MM.1S (cell line): ENCODE results near the gene ENTREP1.

Source experiments
- DNase-seq: peaks from one replicate; pipeline ENCODE4 v3.0.0-alpha.2; 2015
- H2AFZ ChIP-seq: fragments of 300-600 bp; sonication (generic); 2 replicates; pipeline ENCODE4 v1.6.0; 2016; ENCODE audit warnings: antibody characterized with exemption, low read length
- H3F3A ChIP-seq: fragments of 300-600 bp; sonication (generic); 2 replicates; pipeline ENCODE4 v1.6.1; 2016; ENCODE audit warnings: mild to moderate bottlenecking, antibody characterized with exemption, low read length, moderate library complexity, mixed read lengths; ENCODE audit not compliant: insufficient read depth
- H3K27ac ChIP-seq: fragments of 300-600 bp; sonication (generic); 2 replicates; pipeline ENCODE4 v1.5.1; 2016; ENCODE audit warnings: mild to moderate bottlenecking, low read length
- H3K27me3 ChIP-seq: fragments of 300-600 bp; sonication (generic); replicated peaks from 2 replicates; pipeline ENCODE4 v1.6.0; 2016; ENCODE audit warnings: low read length; ENCODE audit not compliant: insufficient read depth
- H3K36me3 ChIP-seq: fragments of 300-600 bp; sonication (generic); replicated peaks from 2 replicates; pipeline ENCODE4 v1.6.1; 2016; ENCODE audit warnings: mild to moderate bottlenecking, low read length, mixed read lengths; ENCODE audit not compliant: insufficient read depth
- H3K4me1 ChIP-seq: fragments of 300-600 bp; sonication (generic); 2 replicates; pipeline ENCODE4 v1.6.1; 2016; ENCODE audit warnings: low read length, mixed read lengths
- H3K4me2 ChIP-seq: fragments of 300-600 bp; sonication (generic); 2 replicates; pipeline ENCODE4 v1.6.0; 2016; ENCODE audit warnings: low read depth, low read length
- H3K4me3 ChIP-seq: fragments of 300-600 bp; sonication (generic); 2 replicates; pipeline ENCODE4 v1.5.1; 2016; ENCODE audit warnings: low read length, mixed read lengths
- H3K79me2 ChIP-seq: fragments of 300-600 bp; sonication (generic); 2 replicates; pipeline ENCODE4 v1.6.1; 2016; ENCODE audit warnings: mixed run types, low read length, mixed read lengths
- H3K9ac ChIP-seq: fragments of 300-600 bp; sonication (generic); 2 replicates; pipeline ENCODE4 v1.6.1; 2016; ENCODE audit warnings: low read length, mixed read lengths
- H3K9me2 ChIP-seq: fragments of 300-600 bp; sonication (generic); replicated peaks from 2 replicates; pipeline ENCODE4 v1.6.1; 2016; ENCODE audit warnings: mild to moderate bottlenecking, low read length, mixed read lengths; ENCODE audit not compliant: insufficient read depth
- H3K9me3 ChIP-seq: fragments of 300-600 bp; sonication (generic); replicated peaks from 2 replicates; pipeline ENCODE4 v1.6.1; 2016; ENCODE audit warnings: mild to moderate bottlenecking, low read length, mixed read lengths; ENCODE audit not compliant: insufficient read depth
- H4K20me1 ChIP-seq: fragments of 300-600 bp; sonication (generic); 2 replicates; pipeline ENCODE4 v1.6.1; 2016; ENCODE audit warnings: mild to moderate bottlenecking, low read length, moderate library complexity, mixed read lengths; ENCODE audit not compliant: insufficient read depth
- EZH2 ChIP-seq: fragments of 300-600 bp; sonication (generic); optimal IDR thresholded peaks from 2 replicates; pipeline ENCODE3; 2017; ENCODE audit warnings: low read depth, mild to moderate bottlenecking, antibody characterized with exemption, low read length, mixed read lengths
- EZH2phosphoT487 ChIP-seq: fragments of 300-600 bp; sonication (generic); IDR thresholded peaks from 2 replicates; pipeline ENCODE4 v1.6.1; 2018; ENCODE audit warnings: antibody characterized with exemption, low read length
- TF ChIP-seq, protein P1 (sequence below): fragments of 300-600 bp; sonication (generic); IDR thresholded peaks from 2 replicates; pipeline ENCODE4 v1.5.1; 2016; ENCODE audit warnings: antibody characterized with exemption, low read length, mixed read lengths

The ENTREP1 gene

GRCh38 chr9:69342769-69343168 lies 17.8 kb downstream of the ENTREP1 start:
- no peaks in the 10 kb centered on the region for H3K79me2 ChIP-seq
- H3K27me3 ChIP-seq = no peaks in the 10 kb centered on the region

GRCh38 chr9:69344459-69344858 lies 19.4 kb downstream of the ENTREP1 start:
- Histone ChIP-seq H4K20me1 (no peaks in the 10 kb centered on the region), H3K9me3 (no peaks in the 10 kb centered on the region), H3K79me2 (no peaks in the 10 kb centered on the region), H3K36me3 (no peaks in the 10 kb centered on the region), H3K4me2 (no peak overlapping the region), H3K4me3 (no peak overlapping the region), H3K4me1 (no peaks in the 10 kb centered on the region), H3K27me3 (no peaks in the 10 kb centered on the region), H3F3A (no peaks in the 10 kb centered on the region), H3K9me2 (no peaks in the 10 kb centered on the region), H3K9ac (no peak overlapping the region), H3K27ac (no peak overlapping the region), H2AFZ (no peak overlapping the region)
- TF ChIP-seq EZH2phosphoT487 (no peak), EZH2 (no peak)
- TF ChIP-seq, protein P1, sequence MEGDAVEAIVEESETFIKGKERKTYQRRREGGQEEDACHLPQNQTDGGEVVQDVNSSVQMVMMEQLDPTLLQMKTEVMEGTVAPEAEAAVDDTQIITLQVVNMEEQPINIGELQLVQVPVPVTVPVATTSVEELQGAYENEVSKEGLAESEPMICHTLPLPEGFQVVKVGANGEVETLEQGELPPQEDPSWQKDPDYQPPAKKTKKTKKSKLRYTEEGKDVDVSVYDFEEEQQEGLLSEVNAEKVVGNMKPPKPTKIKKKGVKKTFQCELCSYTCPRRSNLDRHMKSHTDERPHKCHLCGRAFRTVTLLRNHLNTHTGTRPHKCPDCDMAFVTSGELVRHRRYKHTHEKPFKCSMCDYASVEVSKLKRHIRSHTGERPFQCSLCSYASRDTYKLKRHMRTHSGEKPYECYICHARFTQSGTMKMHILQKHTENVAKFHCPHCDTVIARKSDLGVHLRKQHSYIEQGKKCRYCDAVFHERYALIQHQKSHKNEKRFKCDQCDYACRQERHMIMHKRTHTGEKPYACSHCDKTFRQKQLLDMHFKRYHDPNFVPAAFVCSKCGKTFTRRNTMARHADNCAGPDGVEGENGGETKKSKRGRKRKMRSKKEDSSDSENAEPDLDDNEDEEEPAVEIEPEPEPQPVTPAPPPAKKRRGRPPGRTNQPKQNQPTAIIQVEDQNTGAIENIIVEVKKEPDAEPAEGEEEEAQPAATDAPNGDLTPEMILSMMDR = no peak
- DNase-seq = no peak

More at GRCh38 chr9:69342769-69343168, 17.8 kb downstream of the ENTREP1 start:
- DNase-seq = no peak
- Histone ChIP-seq H3K36me3 (no peaks in the 10 kb centered on the region), H3K9me3 (no peaks in the 10 kb centered on the region), H3K4me3 (no peak overlapping the region), H2AFZ (no peak overlapping the region), H3K27ac (no peak overlapping the region), H3F3A (no peaks in the 10 kb centered on the region), H3K4me1 (no peaks in the 10 kb centered on the region), H3K9me2 (no peaks in the 10 kb centered on the region), H3K4me2 (no peak overlapping the region), H3K9ac (no peak overlapping the region), H4K20me1 (no peaks in the 10 kb centered on the region)
- TF ChIP-seq EZH2phosphoT487 (no peak), EZH2 (no peak)
- TF ChIP-seq, protein P1 = no peak

DNA sequence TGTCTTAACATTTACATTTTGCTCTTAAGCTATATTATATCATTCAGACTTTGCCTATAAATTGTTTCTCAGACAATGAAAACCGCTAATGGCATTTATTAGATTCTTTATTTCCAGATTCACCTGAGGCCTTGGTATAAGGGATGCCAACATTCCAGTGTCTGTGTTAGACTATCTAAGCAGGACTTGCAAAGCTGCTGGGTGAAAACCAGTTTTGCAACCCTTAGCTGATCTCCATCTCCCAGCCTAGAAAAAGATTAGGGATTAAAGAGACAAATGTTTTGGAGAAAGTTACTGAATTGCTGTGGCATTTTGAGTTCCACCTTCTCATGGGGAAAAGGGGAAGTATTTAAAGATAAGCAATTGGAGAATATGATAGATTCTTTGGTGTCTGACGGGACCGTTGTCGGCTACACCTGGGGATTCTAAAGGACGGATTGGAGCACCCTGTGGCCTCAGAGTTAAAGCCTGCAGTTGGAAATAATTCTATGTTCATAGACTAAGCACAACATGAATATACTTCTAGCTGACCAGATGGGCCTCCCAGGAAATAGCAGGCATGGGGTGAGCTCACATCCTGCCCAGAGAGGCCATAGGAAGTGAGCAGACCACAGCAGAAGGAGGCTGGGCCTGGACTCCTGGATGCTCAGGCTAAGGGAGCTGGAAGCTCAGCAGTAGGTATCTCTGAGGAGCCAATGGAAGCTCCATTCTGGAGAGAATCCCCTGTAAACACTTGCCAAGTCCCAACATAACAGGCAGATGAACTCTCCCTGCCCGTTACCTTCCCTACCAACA lies 21.8 kb downstream of the ENTREP1 start:
- TF ChIP-seq EZH2phosphoT487 = no peak
- TF ChIP-seq, protein P1 = no peak
- no peak for TF ChIP-seq EZH2
- H3K4me2 ChIP-seq = no peak overlapping the region
- H4K20me1 ChIP-seq = no peaks in the 10 kb centered on the region
- no peak for DNase-seq
- no peak overlapping the region for H3K4me3 ChIP-seq
- H3K27ac ChIP-seq = no peak overlapping the region
- no peaks in the 10 kb centered on the region for H3F3A ChIP-seq
- no peaks in the 10 kb centered on the region for H3K4me1 ChIP-seq
- H3K9me3 ChIP-seq = no peaks in the 10 kb centered on the region
- no peaks in the 10 kb centered on the region for H3K79me2 ChIP-seq
- H3K27me3 ChIP-seq = no peaks in the 10 kb centered on the region
- no peak overlapping the region for H3K9ac ChIP-seq
- no peaks in the 10 kb centered on the region for H3K9me2 ChIP-seq
- H3K36me3 ChIP-seq = no peaks in the 10 kb centered on the region
- no peak overlapping the region for H2AFZ ChIP-seq
